ENCODE measurements around the gene MOB2.

Gene MOB2

DNA sequence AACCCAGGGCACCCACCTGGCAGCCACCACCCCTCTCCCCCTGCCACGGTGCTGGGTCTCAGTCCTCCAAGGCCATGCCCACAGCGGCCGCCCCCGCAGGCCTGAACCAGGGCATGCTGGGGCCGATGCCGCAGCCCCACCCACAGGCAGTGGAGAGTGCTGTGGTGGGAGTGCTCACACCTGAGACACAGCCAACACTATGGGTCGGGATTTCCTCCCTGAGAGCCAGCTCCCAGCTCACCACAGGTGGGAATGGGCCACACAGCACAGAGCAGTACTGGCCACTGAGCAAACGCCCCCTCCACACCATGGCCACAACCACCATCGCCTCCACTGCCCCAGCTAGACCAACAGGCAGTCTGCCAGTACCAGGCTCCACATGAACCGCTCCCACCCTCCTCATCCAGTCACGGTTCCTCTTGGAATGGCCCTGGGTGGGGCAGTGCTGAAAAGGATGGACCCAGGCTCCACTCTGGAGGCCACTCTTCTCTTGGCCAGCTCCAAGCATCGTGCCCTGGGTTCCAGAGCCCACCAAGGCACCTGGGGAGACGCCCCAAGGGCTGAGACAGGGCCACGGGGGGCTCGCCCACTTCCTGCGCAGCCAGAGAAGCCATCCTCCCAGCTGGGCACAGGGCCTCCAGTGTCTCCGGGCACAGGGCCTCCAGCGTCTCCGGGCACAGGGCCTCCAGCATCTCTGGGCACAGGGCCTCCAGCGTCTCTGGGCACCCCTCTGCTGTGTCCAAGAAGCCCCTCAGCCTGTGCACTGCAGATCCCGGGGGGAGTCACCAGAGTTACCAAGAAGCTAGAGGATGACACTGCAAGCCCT is 14.2 kb downstream of the MOB2 start:
- Histone ChIP-seq H3K4me3 (ENCODE audit: low read length) (no peak overlapping the region), H3K36me3 (ENCODE audit: insufficient read depth, low read depth, low read length) (0 out of 2 replicates have a peak, but pooled peaks cover 6% of the 10 kb centered on the region), H3K9me3 (ENCODE audit: insufficient read depth, low read depth, low read length) (no peaks in the 10 kb centered on the region), H3K4me1 (ENCODE audit: insufficient read depth, low read length) (no peaks in the 10 kb centered on the region), H3K27ac (ENCODE audit: low read length) (no peak overlapping the region), H3K9ac (ENCODE audit: low read depth, low read length) (no peak overlapping the region), H3K27me3 (ENCODE audit: insufficient read depth, low read length) (no peaks in the 10 kb centered on the region)

DNA sequence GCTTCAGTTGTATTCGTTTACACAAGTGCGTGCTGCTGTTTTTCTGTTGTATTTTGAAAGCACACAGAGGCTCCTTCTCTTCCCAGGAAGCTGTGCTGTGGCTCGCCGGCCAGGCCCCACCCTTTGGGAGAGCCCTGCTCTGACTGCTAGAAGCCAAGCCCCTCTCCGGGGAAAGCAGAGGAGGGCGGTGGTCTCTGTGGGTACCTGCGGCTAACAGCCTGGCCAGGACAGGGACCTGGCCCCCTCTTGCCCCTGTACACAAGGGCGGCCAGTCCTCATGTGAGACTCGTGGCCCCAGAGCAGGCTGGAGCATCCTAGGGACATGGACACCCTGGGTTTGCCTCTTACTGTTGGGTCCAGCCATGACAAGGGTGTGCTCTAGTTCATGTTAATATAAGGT is 14.8 kb downstream of the MOB2 start:
- Histone ChIP-seq H3K36me3 (ENCODE audit: insufficient read depth, low read depth, low read length) (0 out of 2 replicates have a peak, but pooled peaks cover under 1% of the 10 kb centered on the region), H3K9me3 (ENCODE audit: insufficient read depth, low read depth, low read length) (no peaks in the 10 kb centered on the region), H3K27ac (ENCODE audit: low read length) (no peak overlapping the region), H3K4me3 (ENCODE audit: low read length) (no peak overlapping the region), H3K4me1 (ENCODE audit: insufficient read depth, low read length) (no peaks in the 10 kb centered on the region), H3K9ac (ENCODE audit: low read depth, low read length) (no peak overlapping the region), H3K27me3 (ENCODE audit: insufficient read depth, low read length) (no peaks in the 10 kb centered on the region)

DNA sequence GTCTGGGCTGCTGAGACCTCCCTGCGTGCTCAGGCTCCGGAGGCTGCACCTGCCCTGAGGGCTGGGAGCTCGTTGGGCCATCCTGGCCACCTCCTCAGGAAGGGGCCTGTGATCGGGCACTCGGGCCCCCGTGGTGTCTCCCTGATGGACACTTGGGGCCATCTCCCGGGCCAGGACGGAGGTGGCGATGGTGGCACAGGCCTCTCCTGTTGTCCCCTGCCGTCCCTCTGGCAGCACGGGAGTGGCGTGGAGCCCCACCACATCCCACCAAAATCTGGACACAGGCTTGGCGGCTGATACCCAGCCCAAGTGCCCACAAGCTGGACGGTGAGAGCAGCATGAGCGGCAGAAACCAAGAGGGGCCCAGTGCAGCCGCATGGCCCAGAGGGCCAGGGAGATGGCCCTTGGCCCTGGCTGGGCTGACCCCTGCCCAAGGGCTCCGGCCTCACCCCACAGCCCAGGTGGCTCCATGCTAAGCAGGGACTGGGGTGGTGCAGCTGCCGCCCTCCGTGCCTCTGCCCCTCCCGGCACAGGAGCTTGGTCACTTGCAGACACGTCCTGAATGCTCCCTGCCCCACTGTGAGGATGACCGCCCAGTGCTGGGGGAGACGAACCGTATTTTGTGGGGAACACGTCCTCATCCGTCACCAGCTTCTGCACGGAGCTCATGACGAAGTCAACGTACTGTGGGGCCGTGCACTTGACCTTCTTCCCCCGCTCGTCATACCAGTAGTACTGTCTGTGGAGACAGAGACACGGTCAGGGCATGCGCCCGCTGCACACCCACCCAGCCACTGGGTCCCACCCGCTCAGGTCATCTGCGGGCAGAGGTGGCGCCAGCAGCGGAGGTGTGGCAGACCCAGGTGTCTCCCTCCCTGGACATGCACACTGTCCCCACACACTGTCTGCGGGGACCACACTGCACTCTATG is 15.6 kb downstream of the MOB2 start:
- Histone ChIP-seq H3K27ac (ENCODE audit: low read length) (no peak overlapping the region), H3K36me3 (ENCODE audit: insufficient read depth, low read depth, low read length) (no peaks in the 10 kb centered on the region), H3K4me1 (ENCODE audit: insufficient read depth, low read length) (no peaks in the 10 kb centered on the region), H3K9me3 (ENCODE audit: insufficient read depth, low read depth, low read length) (no peaks in the 10 kb centered on the region), H3K9ac (ENCODE audit: low read depth, low read length) (no peak overlapping the region; the same call in 1 of the 2 replicates), H3K4me3 (ENCODE audit: low read length) (no peak overlapping the region), H3K27me3 (ENCODE audit: insufficient read depth, low read length) (no peaks in the 10 kb centered on the region)

DNA sequence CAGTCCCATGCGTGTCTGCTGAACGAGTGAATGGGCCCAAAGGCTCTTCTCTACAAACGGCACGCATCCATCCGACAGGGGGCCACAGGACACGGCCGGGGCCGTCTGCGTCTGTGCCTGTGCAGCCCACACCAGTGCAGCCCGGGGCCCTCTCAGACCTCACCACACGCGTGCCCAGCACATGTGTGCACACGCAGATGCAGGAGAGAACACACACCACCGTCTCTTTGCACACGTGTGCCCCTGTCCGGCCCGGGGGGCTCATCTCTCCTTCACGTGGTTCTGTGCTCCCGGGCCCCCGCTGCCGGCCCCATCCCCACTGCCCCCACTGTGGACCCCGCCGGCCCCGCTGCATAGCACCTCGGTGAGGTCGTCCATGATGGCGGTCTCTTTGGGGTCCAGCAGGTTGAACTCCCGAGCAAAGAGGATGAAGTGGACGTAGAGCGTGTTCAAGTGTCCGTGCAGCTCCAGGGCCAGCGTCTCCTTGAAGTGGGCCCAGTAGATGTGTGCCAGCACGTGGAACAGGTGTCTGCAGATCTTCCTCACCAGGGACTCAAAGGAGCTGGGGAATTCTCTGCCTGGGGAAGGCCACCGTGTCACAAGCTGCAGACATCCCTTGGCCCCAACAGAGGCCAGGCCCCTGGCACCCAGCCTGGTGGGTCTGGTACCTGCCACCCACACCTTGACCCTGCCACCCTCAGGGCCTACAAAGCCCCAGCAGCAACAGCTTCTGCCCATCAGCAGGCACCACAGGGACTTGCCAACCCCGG is 16.5 kb downstream of the MOB2 start:
- H3K9ac ChIP-seq (ENCODE audit: low read depth, low read length) = no peak overlapping the region

DNA sequence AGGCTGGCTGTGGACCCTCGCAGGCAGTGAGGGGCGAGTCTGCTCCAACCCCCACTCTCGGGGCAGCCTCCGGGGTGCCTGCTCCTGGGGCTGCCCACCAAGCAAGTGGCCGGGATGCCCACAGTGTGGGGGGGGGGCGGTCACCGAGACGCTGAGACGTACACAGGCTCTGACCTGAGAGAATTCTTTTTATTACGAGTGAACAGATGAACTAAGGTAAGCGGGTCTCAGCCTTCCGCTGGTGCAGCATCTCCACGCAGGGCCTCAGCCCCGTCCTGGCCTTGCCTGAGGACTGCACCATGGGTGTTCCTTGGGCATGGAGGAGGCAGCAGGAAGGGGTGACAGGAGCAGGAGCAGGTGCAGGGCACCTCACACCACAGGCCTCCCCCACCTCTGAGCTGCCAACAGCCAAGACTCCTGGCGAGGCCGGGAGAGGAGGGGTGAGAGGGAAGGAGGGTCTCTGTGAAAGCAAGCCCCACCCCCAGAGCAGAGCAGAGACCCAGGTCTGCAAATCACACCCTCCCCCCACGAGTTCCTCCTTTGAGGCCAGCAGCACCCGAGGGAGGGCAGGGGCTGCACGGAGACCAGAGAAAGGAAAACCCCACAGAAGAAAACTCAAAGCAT is 17.2 kb downstream of the MOB2 start:
- H3K4me3 ChIP-seq (ENCODE audit: low read length) = no peak overlapping the region
- no peaks in the 10 kb centered on the region for H3K27me3 ChIP-seq (ENCODE audit: insufficient read depth, low read length)
- no peaks in the 10 kb centered on the region for H3K9me3 ChIP-seq (ENCODE audit: insufficient read depth, low read depth, low read length)
- H3K9ac ChIP-seq (ENCODE audit: low read depth, low read length) = no peak overlapping the region
- no peaks in the 10 kb centered on the region for H3K4me1 ChIP-seq (ENCODE audit: insufficient read depth, low read length)
- H3K36me3 ChIP-seq (ENCODE audit: insufficient read depth, low read depth, low read length) = no peaks in the 10 kb centered on the region
- no peak overlapping the region for H3K27ac ChIP-seq (ENCODE audit: low read length)

More for the DNA sequence above, 16.5 kb downstream of the MOB2 start:
- Histone ChIP-seq H3K9me3 (ENCODE audit: insufficient read depth, low read depth, low read length) (no peaks in the 10 kb centered on the region), H3K27me3 (ENCODE audit: insufficient read depth, low read length) (no peaks in the 10 kb centered on the region), H3K27ac (ENCODE audit: low read length) (no peak overlapping the region), H3K4me1 (ENCODE audit: insufficient read depth, low read length) (no peaks in the 10 kb centered on the region), H3K36me3 (ENCODE audit: insufficient read depth, low read depth, low read length) (no peaks in the 10 kb centered on the region), H3K4me3 (ENCODE audit: low read length) (no peak overlapping the region)

DNA sequence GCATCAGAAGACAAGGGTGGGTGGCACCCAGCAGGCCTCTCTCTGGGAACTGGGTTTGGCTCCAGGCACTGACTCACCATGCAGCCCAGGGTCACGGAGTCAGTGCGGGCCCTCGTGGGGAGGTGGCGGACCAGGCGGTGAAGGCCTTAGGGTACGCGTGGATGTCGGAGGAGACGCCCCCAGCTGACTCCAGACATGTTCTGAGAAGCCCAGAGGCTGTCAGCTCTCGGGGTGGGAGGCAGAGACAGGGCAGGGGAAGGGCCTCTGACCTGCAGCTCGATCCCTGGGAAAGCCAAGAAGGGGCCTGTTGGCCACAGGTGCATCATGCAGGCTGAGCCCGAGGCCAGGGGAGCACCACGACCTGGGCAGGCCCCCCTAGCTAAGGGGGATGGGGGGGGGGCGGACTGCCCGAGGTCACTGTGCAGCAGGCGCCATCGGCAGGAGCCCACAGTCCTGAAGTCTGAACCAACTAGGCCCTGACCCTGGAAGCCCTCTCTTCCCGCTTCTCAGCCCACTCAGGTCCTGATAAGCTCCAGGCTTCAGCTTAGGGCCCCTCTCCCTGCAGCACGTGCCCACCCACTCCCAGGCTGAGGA is 18.0 kb downstream of the MOB2 start:
- Histone ChIP-seq H3K4me3 (ENCODE audit: low read length) (no peak overlapping the region), H3K36me3 (ENCODE audit: insufficient read depth, low read depth, low read length) (no peaks in the 10 kb centered on the region), H3K4me1 (ENCODE audit: insufficient read depth, low read length) (no peaks in the 10 kb centered on the region), H3K9ac (ENCODE audit: low read depth, low read length) (no peak overlapping the region), H3K27ac (ENCODE audit: low read length) (no peak overlapping the region), H3K9me3 (ENCODE audit: insufficient read depth, low read depth, low read length) (no peaks in the 10 kb centered on the region), H3K27me3 (ENCODE audit: insufficient read depth, low read length) (no peaks in the 10 kb centered on the region)

DNA sequence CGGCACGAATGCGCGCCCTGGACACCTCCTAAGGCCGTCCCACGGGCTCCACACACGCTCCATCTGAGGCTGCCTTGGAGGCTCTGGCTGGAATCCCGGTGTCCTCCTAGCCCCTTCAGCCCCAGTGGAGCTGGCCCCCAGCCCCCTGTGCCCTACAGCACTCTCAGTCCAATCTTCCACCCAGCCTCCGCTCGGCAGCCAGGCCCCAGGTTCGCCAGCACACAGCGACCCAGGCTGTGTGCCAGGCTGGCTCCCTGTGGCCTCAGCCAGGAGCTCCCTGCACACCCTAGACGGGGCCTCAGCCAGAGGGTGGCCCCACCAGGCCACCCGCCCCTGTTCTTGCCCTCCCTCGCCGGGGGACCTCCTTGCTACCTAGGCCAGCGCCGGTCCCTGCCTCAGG is 18.6 kb downstream of the MOB2 start:
- Histone ChIP-seq H3K4me1 (ENCODE audit: insufficient read depth, low read length) (no peaks in the 10 kb centered on the region), H3K36me3 (ENCODE audit: insufficient read depth, low read depth, low read length) (no peaks in the 10 kb centered on the region), H3K9ac (ENCODE audit: low read depth, low read length) (no peak overlapping the region), H3K9me3 (ENCODE audit: insufficient read depth, low read depth, low read length) (no peaks in the 10 kb centered on the region), H3K4me3 (ENCODE audit: low read length) (no peak overlapping the region), H3K27ac (ENCODE audit: low read length) (no peak overlapping the region), H3K27me3 (ENCODE audit: insufficient read depth, low read length) (no peaks in the 10 kb centered on the region)

DNA sequence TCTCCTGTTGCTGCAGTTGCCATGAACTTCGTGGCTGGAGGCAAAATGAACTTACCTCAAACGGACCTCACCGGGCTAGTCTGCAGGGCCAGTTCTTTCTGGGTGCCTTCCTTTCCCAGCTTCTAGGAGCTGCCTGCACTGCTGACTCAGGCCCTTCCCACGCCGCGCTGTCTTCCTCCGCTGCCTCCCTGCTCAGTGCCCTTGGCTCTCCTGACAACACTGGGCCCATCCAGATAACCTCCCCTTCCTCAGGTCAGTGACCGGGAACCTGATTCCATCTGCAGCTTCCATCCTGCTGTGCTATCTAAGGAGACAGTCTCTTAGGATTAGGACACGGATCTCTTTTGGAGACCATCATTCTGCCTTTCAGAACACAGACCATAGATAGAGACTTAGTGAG is 19.3 kb downstream of the MOB2 start:
- no peak overlapping the region for H3K27ac ChIP-seq (ENCODE audit: low read length)
- H3K4me3 ChIP-seq (ENCODE audit: low read length) = no peak overlapping the region
- H3K9me3 ChIP-seq (ENCODE audit: insufficient read depth, low read depth, low read length) = no peaks in the 10 kb centered on the region
- no peaks in the 10 kb centered on the region for H3K36me3 ChIP-seq (ENCODE audit: insufficient read depth, low read depth, low read length)
- no peaks in the 10 kb centered on the region for H3K4me1 ChIP-seq (ENCODE audit: insufficient read depth, low read length)
- no peak overlapping the region for H3K9ac ChIP-seq (ENCODE audit: low read depth, low read length)
- no peaks in the 10 kb centered on the region for H3K27me3 ChIP-seq (ENCODE audit: insufficient read depth, low read length)

DNA sequence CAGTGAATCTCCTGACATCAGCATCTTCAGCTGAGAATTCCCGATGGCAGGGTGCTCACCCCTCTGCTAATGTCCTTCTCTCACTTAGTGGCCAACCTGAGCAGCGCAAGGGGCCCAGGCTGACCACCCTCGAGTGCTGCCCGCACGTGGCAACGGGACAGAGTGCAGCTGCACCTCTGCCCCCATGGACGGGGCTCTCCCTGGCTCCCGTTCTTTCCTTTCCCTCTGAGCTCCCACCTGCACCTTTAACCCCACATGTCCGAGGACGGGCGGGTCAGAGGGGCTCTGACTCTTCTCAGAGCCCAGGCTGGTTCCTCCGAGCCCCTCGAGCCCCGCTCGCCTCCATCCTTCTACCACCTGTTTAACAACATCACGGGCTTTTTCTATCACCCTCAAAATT is 19.8 kb downstream of the MOB2 start:
- no peak overlapping the region for H3K4me3 ChIP-seq (ENCODE audit: low read length)
- H3K4me1 ChIP-seq (ENCODE audit: insufficient read depth, low read length) = no peaks in the 10 kb centered on the region
- no peak overlapping the region for H3K27ac ChIP-seq (ENCODE audit: low read length)
- no peaks in the 10 kb centered on the region for H3K27me3 ChIP-seq (ENCODE audit: insufficient read depth, low read length)
- H3K9ac ChIP-seq (ENCODE audit: low read depth, low read length) = no peak overlapping the region
- no peaks in the 10 kb centered on the region for H3K9me3 ChIP-seq (ENCODE audit: insufficient read depth, low read depth, low read length)
- H3K36me3 ChIP-seq (ENCODE audit: insufficient read depth, low read depth, low read length) = no peaks in the 10 kb centered on the region

DNA sequence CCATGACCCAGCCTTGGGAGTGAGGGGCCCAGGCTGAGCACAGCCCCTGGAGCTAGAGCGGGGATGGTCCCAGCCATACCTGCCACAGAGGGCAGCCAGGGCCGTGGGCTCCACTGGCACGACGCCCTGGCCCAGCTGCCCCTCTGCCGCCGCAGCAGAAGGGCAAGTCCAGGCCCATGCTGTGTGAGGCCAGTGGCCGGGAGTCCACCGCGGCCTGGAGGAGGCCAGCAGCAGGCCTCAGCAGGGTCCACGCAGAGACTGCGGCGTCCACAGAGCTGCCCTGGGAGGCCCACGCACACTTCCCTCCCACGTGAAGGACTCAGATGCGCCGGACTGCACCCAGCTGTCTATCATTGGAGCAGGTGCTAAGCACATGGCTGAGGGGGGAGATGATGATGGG is 23.5 kb downstream of the MOB2 start:
- Histone ChIP-seq H3K9me3 (ENCODE audit: insufficient read depth, low read depth, low read length) (no peaks in the 10 kb centered on the region), H3K9ac (ENCODE audit: low read depth, low read length) (no peak overlapping the region), H3K27ac (ENCODE audit: low read length) (no peak overlapping the region), H3K27me3 (ENCODE audit: insufficient read depth, low read length) (no peaks in the 10 kb centered on the region), H3K4me3 (ENCODE audit: low read length) (no peak overlapping the region), H3K4me1 (ENCODE audit: insufficient read depth, low read length) (no peaks in the 10 kb centered on the region), H3K36me3 (ENCODE audit: insufficient read depth, low read depth, low read length) (no peaks in the 10 kb centered on the region)

DNA sequence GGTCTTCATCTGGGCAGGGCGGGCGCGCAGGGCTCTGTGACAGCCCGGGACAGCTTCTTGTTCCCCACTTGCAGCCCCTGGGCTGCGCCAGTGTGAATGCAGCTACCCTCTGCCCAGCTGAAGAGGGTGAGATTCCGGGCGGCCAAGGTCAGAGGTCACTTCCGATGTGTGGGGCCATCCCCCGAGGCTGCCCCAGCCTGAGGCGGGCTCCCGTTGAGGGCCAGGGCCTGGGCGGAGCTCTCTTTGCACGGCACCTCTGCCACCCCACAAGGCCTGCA is 23.9 kb downstream of the MOB2 start:
- H3K4me3 ChIP-seq (ENCODE audit: low read length) = no peak overlapping the region
- no peak overlapping the region for H3K9ac ChIP-seq (ENCODE audit: low read depth, low read length)

More for the DNA sequence above, 23.9 kb downstream of the MOB2 start:
- Histone ChIP-seq H3K27me3 (ENCODE audit: insufficient read depth, low read length) (no peaks in the 10 kb centered on the region), H3K27ac (ENCODE audit: low read length) (no peak overlapping the region), H3K36me3 (ENCODE audit: insufficient read depth, low read depth, low read length) (no peaks in the 10 kb centered on the region), H3K4me1 (ENCODE audit: insufficient read depth, low read length) (no peaks in the 10 kb centered on the region), H3K9me3 (ENCODE audit: insufficient read depth, low read depth, low read length) (no peaks in the 10 kb centered on the region)
